ENCODE measurements around the gene KRTAP5-5. TPM values are rescaled to one million over a fixed set of nuclear protein-coding genes. Genes with fewer than 3 reads are reported as not detected.

KRTAP5-5 gene
- total RNA-seq, 1 experiment from 2014 or later: not detected

DNA sequence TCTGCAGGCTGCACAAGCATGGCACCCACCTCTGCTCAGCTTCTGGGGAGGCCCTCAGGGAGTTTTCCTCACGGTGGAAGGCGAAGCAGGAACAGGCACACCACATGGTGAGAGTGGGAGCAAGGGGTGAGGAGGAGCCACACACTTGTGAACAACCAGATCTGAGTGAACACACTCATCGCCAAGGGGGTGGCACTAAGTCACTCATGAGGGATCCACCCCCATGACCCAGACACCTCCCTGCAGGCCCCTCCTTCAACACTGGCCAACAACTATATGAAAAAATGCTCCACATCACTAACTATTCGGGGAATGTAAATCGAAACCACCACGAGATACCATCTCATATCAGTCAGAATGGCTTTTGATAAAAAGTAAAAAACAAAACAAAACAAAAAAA is 30.8 kb upstream of the KRTAP5-5 start:
- Histone ChIP-seq H2BK120ac (ENCODE audit: low read depth, low read length, poor library complexity, severe bottlenecking) (no peak overlapping the region), H4K8ac (replicated peaks; ENCODE audit: insufficient read length, low read depth, low read length) (no peak overlapping the region), H3T11ph (ENCODE audit: low read length) (no peak overlapping the region), H3K27ac (ENCODE audit: insufficient read length, low read depth, low read length) (no peak overlapping the region), H3K79me1 (ENCODE audit: insufficient read depth, low read depth, low read length, poor library complexity, severe bottlenecking) (no peaks in the 10 kb centered on the region), H3K14ac (ENCODE audit: insufficient read depth, low read length) (no peak overlapping the region), H3K4me2 (ENCODE audit: insufficient read depth, insufficient read length, low read length) (no peak overlapping the region), H3K23ac (ENCODE audit: insufficient read length, low read depth, low read length) (no peak overlapping the region), H3K9me3 (ENCODE audit: control insufficient read depth, low read depth, low read length) (no peaks in the 10 kb centered on the region), H3K18ac (ENCODE audit: insufficient read length, low read depth, low read length) (no peak overlapping the region), H4K20me1 (ENCODE audit: control insufficient read depth, insufficient read depth, insufficient read length) (no peaks in the 10 kb centered on the region), H3K9ac (ENCODE audit: extremely low read depth, insufficient read length, low read length) (no peak overlapping the region), H3K27me3 (ENCODE audit: insufficient read depth, low read length) (no peaks in the 10 kb centered on the region), H3K4me1 (ENCODE audit: insufficient read depth, low read length) (peaks cover 3% of the 10 kb centered on the region; the same call in 1 of the 2 replicates), H2BK5ac (ENCODE audit: insufficient read length, low read length) (no peak overlapping the region), H4K91ac (ENCODE audit: insufficient read length, low read depth, low read length) (no peak overlapping the region), H3K4ac (ENCODE audit: low read depth, low read length) (no peak overlapping the region), H4K5ac (ENCODE audit: insufficient read length, low read depth, low read length) (no peak overlapping the region), H3K56ac (ENCODE audit: insufficient read length, low read depth, low read length) (no peak overlapping the region), H3K23me2 (ENCODE audit: insufficient read length, low read depth, low read length, poor library complexity, severe bottlenecking) (no peaks in the 10 kb centered on the region), H2AFZ (ENCODE audit: low read length) (no peak overlapping the region), H3K79me2 (ENCODE audit: insufficient read depth, low read length) (no peaks in the 10 kb centered on the region), H2BK20ac (ENCODE audit: low read depth, low read length, poor library complexity, severe bottlenecking) (no peak overlapping the region), H2BK15ac (ENCODE audit: low read depth, low read length) (no peak overlapping the region), H2AK5ac (ENCODE audit: insufficient read length, low read length) (no peak overlapping the region), H2BK12ac (ENCODE audit: insufficient read length, low read depth, low read length) (no peak overlapping the region)
- WGBS (ENCODE audit: extremely low coverage, insufficient read length, low lambda C conversion rate): no CpG with 5 or more reads among the region's 6 CpGs
- Mint-ChIP-seq H3K27ac (no peak overlapping the region), H3K27me3 (ENCODE audit: low read depth) (peaks cover 55% of the 10 kb centered on the region), H3K4me3 (no peak overlapping the region), H3K9me3 (peaks cover 13 to 19% of the 10 kb centered on the region in 2 experiments), H3K4me1 (peaks cover 29 to 33% of the 10 kb centered on the region in 2 experiments), H3K36me3 (ENCODE audit: insufficient read depth in 1 of 3, low read depth in 3 of 3) (peaks cover 4 to 8% (median 4%) of the 10 kb centered on the region in 3 experiments; a peak in 6 of 7 replicates)
- TF ChIP-seq, protein P1, sequence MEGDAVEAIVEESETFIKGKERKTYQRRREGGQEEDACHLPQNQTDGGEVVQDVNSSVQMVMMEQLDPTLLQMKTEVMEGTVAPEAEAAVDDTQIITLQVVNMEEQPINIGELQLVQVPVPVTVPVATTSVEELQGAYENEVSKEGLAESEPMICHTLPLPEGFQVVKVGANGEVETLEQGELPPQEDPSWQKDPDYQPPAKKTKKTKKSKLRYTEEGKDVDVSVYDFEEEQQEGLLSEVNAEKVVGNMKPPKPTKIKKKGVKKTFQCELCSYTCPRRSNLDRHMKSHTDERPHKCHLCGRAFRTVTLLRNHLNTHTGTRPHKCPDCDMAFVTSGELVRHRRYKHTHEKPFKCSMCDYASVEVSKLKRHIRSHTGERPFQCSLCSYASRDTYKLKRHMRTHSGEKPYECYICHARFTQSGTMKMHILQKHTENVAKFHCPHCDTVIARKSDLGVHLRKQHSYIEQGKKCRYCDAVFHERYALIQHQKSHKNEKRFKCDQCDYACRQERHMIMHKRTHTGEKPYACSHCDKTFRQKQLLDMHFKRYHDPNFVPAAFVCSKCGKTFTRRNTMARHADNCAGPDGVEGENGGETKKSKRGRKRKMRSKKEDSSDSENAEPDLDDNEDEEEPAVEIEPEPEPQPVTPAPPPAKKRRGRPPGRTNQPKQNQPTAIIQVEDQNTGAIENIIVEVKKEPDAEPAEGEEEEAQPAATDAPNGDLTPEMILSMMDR (conservative IDR thresholded peaks at IDR 0.05): no peak
- no peak for DNase-seq
